Muscle layer of duodenum (tissue), 2 donors: Measurements from ENCODE around the gene OR11H12.
"Not testable (repeated sequence)": the region's sequence is repeated elsewhere in the genome, so short reads cannot be mapped to it uniquely, and the experiment has no call there.

Experiments used
- H3K27ac ChIP-seq: one replicate; pipeline ENCODE4 v1.7.0; 2013; ENCODE audit warnings: mild to moderate bottlenecking, low read length
- H3K27me3 ChIP-seq: one replicate; pipeline ENCODE4 v1.7.0; 2013; ENCODE audit warnings: low read depth, mild to moderate bottlenecking, control low read depth, low read length
- H3K36me3 ChIP-seq, 2 donors: one replicate each; pipeline ENCODE4 v1.7.0; 2013; ENCODE audit warnings: low read length in 2 of 2, control low read depth in 1 of 2, mild to moderate bottlenecking in 1 of 2; ENCODE audit not compliant: insufficient read depth in 2 of 2, control insufficient read depth in 1 of 2
- H3K4me1 ChIP-seq, 2 donors: one replicate each; pipeline ENCODE4 v1.7.0; 2013; ENCODE audit warnings: low read length in 2 of 2, mild to moderate bottlenecking in 2 of 2, control low read depth in 1 of 2, moderate library complexity in 1 of 2; ENCODE audit not compliant: insufficient read depth in 2 of 2, control insufficient read depth in 1 of 2
- H3K4me3 ChIP-seq, 2 donors: one replicate each; pipeline ENCODE4 v1.7.0; 2013; ENCODE audit warnings: low read length in 2 of 2, low read depth in 1 of 2, mild to moderate bottlenecking in 1 of 2
- H3K9me3 ChIP-seq, 2 donors: one replicate each; pipeline ENCODE4 v1.7.0; 2013; ENCODE audit warnings: low read length in 2 of 2, control low read depth in 1 of 2, mild to moderate bottlenecking in 1 of 2; ENCODE audit not compliant: control insufficient read depth in 1 of 2
- donor health status: healthy.

OR11H12 gene

DNA sequence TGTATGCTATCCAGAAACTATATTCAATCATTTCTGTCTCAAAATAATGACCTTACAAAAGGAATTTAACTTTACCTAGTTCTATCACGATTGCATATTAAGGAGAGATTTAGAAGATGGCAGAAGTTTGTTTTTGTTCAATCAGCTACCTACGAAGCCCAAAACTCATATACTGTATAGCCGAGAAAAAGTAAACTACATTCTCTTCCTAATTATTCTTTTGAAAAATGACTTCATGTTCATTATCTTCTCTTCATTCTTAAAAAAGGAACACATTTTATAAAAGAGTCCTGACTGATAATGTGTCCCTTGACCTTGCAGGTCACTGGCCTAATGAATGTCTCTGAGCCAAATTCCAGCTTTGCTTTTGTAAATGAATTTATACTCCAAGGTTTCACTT lies at the start of gene OR11H12:
TSS of gene OR11H12 (plus strand) at position 301 of the 400 bp plus-strand sequence. CDS start at position 301, 0 bp downstream.
- H3K36me3 ChIP-seq, H3K4me1 ChIP-seq, H3K4me3 ChIP-seq, H3K9me3 ChIP-seq, H3K27ac ChIP-seq, H3K27me3 ChIP-seq: not testable (repeated sequence)

DNA sequence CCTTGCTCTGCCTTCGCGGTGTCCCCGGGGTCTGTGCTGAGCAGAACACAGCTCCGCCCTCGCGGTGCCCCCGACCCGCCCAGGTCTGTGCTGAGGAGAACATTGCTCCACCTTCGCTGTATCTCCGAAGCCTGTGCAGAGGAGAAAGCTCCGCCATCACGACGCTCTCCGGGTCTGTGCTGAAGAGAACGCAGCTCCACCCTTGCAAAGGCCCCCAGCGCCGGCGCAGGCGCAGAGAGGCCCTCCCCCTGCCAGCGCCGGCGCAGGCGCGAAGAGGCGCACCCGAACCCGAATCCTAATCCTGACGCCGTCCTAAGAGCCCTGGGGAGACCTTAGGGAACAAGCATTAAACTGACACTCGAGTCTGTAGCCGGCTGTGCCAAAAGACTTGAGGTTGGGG lies 18.0 kb upstream of the OR11H12 start:
- not testable (repeated sequence) for H3K36me3 ChIP-seq

GRCh38 chr14:18626610-18627213 lies 25.8 kb downstream of the OR11H12 start:
- H3K4me3 ChIP-seq, H3K9me3 ChIP-seq, H3K27me3 ChIP-seq, H3K27ac ChIP-seq, H3K36me3 ChIP-seq, H3K4me1 ChIP-seq: not testable (repeated sequence)

More for the DNA sequence above, 18.0 kb upstream of the OR11H12 start:
- not testable (repeated sequence) for H3K9me3 ChIP-seq, H3K27me3 ChIP-seq, H3K4me1 ChIP-seq, H3K4me3 ChIP-seq, H3K27ac ChIP-seq

GRCh38 chr14:18636066-18636465 lies 35.1 kb downstream of the OR11H12 start:
- H3K4me1 ChIP-seq, H3K4me3 ChIP-seq, H3K27ac ChIP-seq, H3K36me3 ChIP-seq, H3K9me3 ChIP-seq, H3K27me3 ChIP-seq: not testable (repeated sequence)

DNA sequence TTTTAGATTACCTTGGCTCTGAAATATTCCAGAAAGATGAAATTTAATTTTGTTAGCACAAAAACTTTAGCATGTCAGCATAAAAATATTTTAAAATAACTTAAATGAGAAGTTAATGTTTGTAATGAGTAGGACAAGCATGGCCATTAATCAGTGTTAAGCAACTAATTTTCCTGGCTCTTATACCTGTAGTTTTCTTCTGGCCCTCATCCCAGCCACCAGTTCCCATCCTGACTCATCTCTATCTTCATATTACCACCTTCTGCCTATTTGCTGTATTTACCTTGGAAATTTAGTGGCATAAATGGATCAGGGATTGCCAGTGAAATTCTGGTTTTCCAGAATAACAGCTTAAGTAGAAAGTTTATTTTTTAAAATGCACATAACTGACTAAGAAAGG lies 37.1 kb downstream of the OR11H12 start:
- H3K4me3 ChIP-seq, H3K27me3 ChIP-seq, H3K27ac ChIP-seq, H3K36me3 ChIP-seq, H3K4me1 ChIP-seq, H3K9me3 ChIP-seq: not testable (repeated sequence)

DNA sequence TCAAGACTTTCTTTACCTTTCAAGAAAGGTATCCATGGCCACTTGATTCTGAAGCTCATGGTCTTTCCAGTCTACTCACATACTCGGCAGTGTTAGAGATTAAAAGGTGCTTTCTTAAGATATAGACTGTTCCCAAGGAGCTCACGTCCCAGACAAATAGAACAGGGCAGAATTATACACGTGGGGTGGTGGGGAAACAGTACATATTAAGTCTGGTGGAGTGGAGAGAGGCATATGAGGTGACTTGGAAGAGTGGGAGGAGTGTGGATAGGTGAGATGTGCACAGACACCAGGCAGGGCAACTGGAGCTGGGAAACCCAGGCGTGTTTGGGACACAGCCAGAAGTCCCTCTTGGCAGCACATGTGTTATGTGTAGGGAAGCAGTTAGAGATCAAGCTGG lies 37.9 kb downstream of the OR11H12 start:
- not testable (repeated sequence) for H3K4me1 ChIP-seq, H3K27ac ChIP-seq, H3K36me3 ChIP-seq, H3K9me3 ChIP-seq, H3K4me3 ChIP-seq, H3K27me3 ChIP-seq

DNA sequence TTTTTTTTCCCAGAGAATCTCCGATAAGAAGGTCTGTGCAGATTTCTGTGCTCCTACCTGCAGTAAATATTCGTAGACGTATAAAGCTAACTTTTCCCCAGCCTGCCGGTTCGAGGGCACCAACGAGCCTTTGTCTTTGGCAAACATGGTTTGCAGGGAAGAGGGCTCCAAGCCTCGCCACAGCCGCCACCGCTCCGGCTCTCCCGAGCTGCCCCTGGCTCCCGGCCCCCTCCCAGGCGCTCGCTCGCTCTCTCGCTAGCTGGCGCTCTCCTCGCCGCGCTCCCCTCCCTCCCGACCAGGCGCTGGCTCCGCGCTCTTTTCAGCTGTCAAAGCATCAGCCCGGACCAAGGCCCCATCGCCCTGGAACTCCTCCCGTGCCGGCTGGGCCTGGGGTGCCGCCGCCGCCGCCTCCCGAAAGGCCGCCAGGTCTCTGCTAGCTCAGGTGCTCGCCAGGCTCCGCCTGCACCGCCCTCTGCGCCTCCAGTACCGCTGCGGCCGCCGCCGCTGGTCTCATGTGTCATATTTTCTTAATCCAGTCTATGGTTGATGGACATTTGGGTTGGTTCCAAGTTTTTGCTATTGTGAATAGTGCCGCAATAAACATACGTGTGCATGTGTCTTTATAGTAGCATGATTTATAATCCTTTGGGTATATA lies 45.3 kb downstream of the OR11H12 start:
- H3K4me1 ChIP-seq, H3K4me3 ChIP-seq, H3K9me3 ChIP-seq, H3K27ac ChIP-seq, H3K36me3 ChIP-seq, H3K27me3 ChIP-seq: not testable (repeated sequence)
